WTC11 (cell line): ENCODE measurements around the gene CD8B. TPM values are rescaled to one million over a fixed set of nuclear protein-coding genes. Genes with fewer than 3 reads are reported as not detected.
A peak's percentile ranks its signal among the peaks of the same experiment; 100 is the strongest.

Experiments used
- ATAC-seq: fragments of 200-7000 bp; cut with Tn5 transposase; 2 replicates; pipeline ENCODE4 v1.10.0; 2021; ENCODE audit warnings: mild to moderate bottlenecking, moderate library complexity
- CTCF ChIA-PET: fragments of 300-600 bp; sonication (Branson Sonifier 250); formaldehyde crosslinking; loops from one replicate; lab custom pipeline; 2021; ENCODE audit warnings: antibody characterized with exemption; lab: Charles Lee
- POLR2A ChIA-PET: fragments of 350-600 bp; sonication (Branson Sonifier 250); formaldehyde crosslinking; loops from one replicate; lab custom pipeline; 2021; ENCODE audit warnings: antibody characterized with exemption; lab: Charles Lee
- DNase-seq: peaks from one replicate; pipeline ENCODE4 v3.0.0; 2021; ENCODE audit warnings: low spot score
- H3K27ac Mint-ChIP-seq: 2 replicates; pipeline ENCODE4 v1.8.0; 2021; ENCODE audit warnings: mixed read lengths
- H3K27me3 Mint-ChIP-seq: 2 replicates; pipeline ENCODE4 v1.8.0; 2021; ENCODE audit warnings: low read depth, mild to moderate bottlenecking, moderate library complexity, mixed read lengths
- H3K36me3 Mint-ChIP-seq: 2 replicates; pipeline ENCODE4 v1.8.0; 2021; ENCODE audit warnings: mixed read lengths
- H3K4me1 Mint-ChIP-seq: 2 replicates; pipeline ENCODE4 v1.8.0; 2022; ENCODE audit warnings: mixed read lengths
- H3K4me3 Mint-ChIP-seq: 2 replicates; pipeline ENCODE4 v1.8.0; 2021; ENCODE audit warnings: mild to moderate bottlenecking, moderate library complexity, mixed read lengths
- H3K9me3 Mint-ChIP-seq: 2 replicates; pipeline ENCODE4 v1.8.0; 2021; ENCODE audit warnings: mixed read lengths
- AFF4 ChIP-seq: sonication (generic); formaldehyde crosslinking; IDR thresholded peaks from 2 replicates; pipeline ENCODE4 v1.8.1; 2023; ENCODE audit warnings: mild to moderate bottlenecking, missing genetic modification reagents, borderline replicate concordance
- ATF1 ChIP-seq: sonication (generic); formaldehyde crosslinking; IDR thresholded peaks from 2 replicates; pipeline ENCODE4 v1.8.1; 2023; ENCODE audit warnings: mild to moderate bottlenecking, moderate library complexity, missing genetic modification reagents
- ATF3 ChIP-seq: sonication (generic); formaldehyde crosslinking; conservative IDR thresholded peaks from 2 replicates; pipeline ENCODE4 v1.8.1; 2022; ENCODE audit warnings: mild to moderate bottlenecking, missing genetic modification reagents
- ATF6 ChIP-seq: sonication (generic); formaldehyde crosslinking; IDR thresholded peaks from 2 replicates; pipeline ENCODE4 v1.8.1; 2023; ENCODE audit warnings: mild to moderate bottlenecking, missing genetic modification reagents
- CBFB ChIP-seq: sonication (generic); formaldehyde crosslinking; IDR thresholded peaks from 2 replicates; pipeline ENCODE4 v1.8.1; 2022; ENCODE audit warnings: mild to moderate bottlenecking, low read depth, missing genetic modification reagents
- CDX4 ChIP-seq: fragments of 250-450 bp; sonication (Bioruptor Pico); IDR thresholded peaks from 2 replicates; pipeline ENCODE4 v1.9.0; 2021; ENCODE audit warnings: moderate library complexity, mild to moderate bottlenecking, inconsistent platforms, borderline replicate concordance
- CREB1 ChIP-seq: sonication (generic); formaldehyde crosslinking; IDR thresholded peaks from 2 replicates; pipeline ENCODE4 v1.8.0; 2023; ENCODE audit warnings: mild to moderate bottlenecking, missing genetic modification reagents
- E2F1 ChIP-seq: sonication (generic); formaldehyde crosslinking; IDR thresholded peaks from 2 replicates; pipeline ENCODE4 v1.8.0; 2022; ENCODE audit warnings: mild to moderate bottlenecking, missing genetic modification reagents
- ELF4 ChIP-seq: sonication (generic); formaldehyde crosslinking; IDR thresholded peaks from 2 replicates; pipeline ENCODE4 v1.8.1; 2022; ENCODE audit warnings: low read depth, mild to moderate bottlenecking, moderate library complexity, missing genetic modification reagents
- ETV6 ChIP-seq: sonication (generic); formaldehyde crosslinking; IDR thresholded peaks from 2 replicates; pipeline ENCODE4 v1.8.1; 2022; ENCODE audit warnings: mild to moderate bottlenecking, missing genetic modification reagents
- FOXJ3 ChIP-seq: sonication (generic); formaldehyde crosslinking; IDR thresholded peaks from 2 replicates; pipeline ENCODE4 v1.9.0; 2021; ENCODE audit warnings: missing genetic modification reagents, mild to moderate bottlenecking, borderline replicate concordance
- FOXP1 ChIP-seq: sonication (generic); formaldehyde crosslinking; IDR thresholded peaks from 2 replicates; pipeline ENCODE4 v1.8.0; 2022; ENCODE audit warnings: missing genetic modification reagents, mild to moderate bottlenecking, moderate library complexity, borderline replicate concordance
- GTF2I ChIP-seq: fragments of 250-450 bp; sonication (Bioruptor Pico); conservative IDR thresholded peaks from 2 replicates; pipeline ENCODE4 v1.4.0; 2021; ENCODE audit warnings: mild to moderate bottlenecking
- IRF2 ChIP-seq: sonication (generic); formaldehyde crosslinking; IDR thresholded peaks from 2 replicates; pipeline ENCODE4 v1.8.0; 2022; ENCODE audit warnings: low read depth, missing genetic modification reagents, borderline replicate concordance
- NFATC4 ChIP-seq: fragments of 250-450 bp; sonication (Bioruptor Pico); IDR thresholded peaks from 2 replicates; pipeline ENCODE4 v1.9.0; 2021; ENCODE audit warnings: mild to moderate bottlenecking
- NR1H2 ChIP-seq: sonication (generic); formaldehyde crosslinking; IDR thresholded peaks from 2 replicates; pipeline ENCODE4 v1.9.0; 2021; ENCODE audit warnings: mild to moderate bottlenecking, moderate library complexity, missing genetic modification reagents
- NR2C2 ChIP-seq: sonication (generic); formaldehyde crosslinking; IDR thresholded peaks from 2 replicates; pipeline ENCODE4 v1.8.0; 2022; ENCODE audit warnings: mild to moderate bottlenecking, missing genetic modification reagents
- PRRX2 ChIP-seq: fragments of 250-450 bp; sonication (Bioruptor Pico); IDR thresholded peaks from 2 replicates; pipeline ENCODE4 v1.8.0; 2021; ENCODE audit warnings: mild to moderate bottlenecking
- ZBTB21 ChIP-seq: sonication (generic); formaldehyde crosslinking; IDR thresholded peaks from 2 replicates; pipeline ENCODE4 v1.8.1; 2023; ENCODE audit warnings: mild to moderate bottlenecking, missing genetic modification reagents, borderline replicate concordance
- ZBTB43 ChIP-seq: sonication (generic); formaldehyde crosslinking; IDR thresholded peaks from 2 replicates; pipeline ENCODE4 v1.8.1; 2023; ENCODE audit warnings: mild to moderate bottlenecking, missing genetic modification reagents
- ZNF232 ChIP-seq: sonication (generic); formaldehyde crosslinking; IDR thresholded peaks from 2 replicates; pipeline ENCODE4 v1.8.0; 2022; ENCODE audit warnings: mild to moderate bottlenecking, missing genetic modification reagents
- ZNF425 ChIP-seq: fragments of 250-450 bp; sonication (Bioruptor Pico); conservative IDR thresholded peaks from 2 replicates; pipeline ENCODE4 v1.9.0; 2021; ENCODE audit warnings: mild to moderate bottlenecking
- total RNA-seq: library from RNA; stranded (reverse); gene quantifications from 3 replicates; pipeline ENCODE4 v1.2.3, GENCODE V29; 2021

Gene CD8B
- total RNA-seq, 1 experiment from 2014 or later = 0.70 TPM

GRCh38 chr2:86776532-86776931, 85.2 kb downstream of the CD8B start:
- peaks cover 32% of the 10 kb centered on the region for H3K36me3 Mint-ChIP-seq
- no peaks in the 10 kb centered on the region for H3K27me3 Mint-ChIP-seq
- ATAC-seq (no peak), DNase-seq (no peak)
- no peak for TF ChIP-seq ZNF232 (CRISPR knock-in tag)
- no peak for TF ChIP-seq NFATC4 (CRISPR knock-in tag)
- TF ChIP-seq FOXP1 (CRISPR knock-in tag) = no peak
- TF ChIP-seq ATF6 = no peak
- no peak for TF ChIP-seq CBFB
- no peak for TF ChIP-seq E2F1 (CRISPR knock-in tag)
- 0 out of 2 replicates have a peak, but pooled peaks cover 7% of the 10 kb centered on the region for H3K4me1 Mint-ChIP-seq
- H3K4me3 Mint-ChIP-seq = no peak overlapping the region
- no peak overlapping the region for H3K27ac Mint-ChIP-seq
- CTCF ChIA-PET = no interaction called here
- POLR2A ChIA-PET = interaction anchor here (1.1 kb wide), 1 partner anchor 10 kb away, joined by 3 read pairs; no protein-coding TSS in a partner anchor
- H3K9me3 Mint-ChIP-seq = no peaks in the 10 kb centered on the region

- no peak for ATAC-seq
- Mint-ChIP-seq H3K27ac (no peak overlapping the region), H3K36me3 (peaks cover 44% of the 10 kb centered on the region), H3K9me3 (no peaks in the 10 kb centered on the region), H3K4me3 (no peak overlapping the region), H3K4me1 (0 out of 2 replicates have a peak, but pooled peaks cover 7% of the 10 kb centered on the region), H3K27me3 (no peaks in the 10 kb centered on the region)
- ChIA-PET POLR2A (interaction anchor here (1.1 kb wide), 1 partner anchor 11 kb away, joined by 3 read pairs; no protein-coding TSS in a partner anchor), CTCF (no interaction called here)
- DNase-seq = no peak
- TF ChIP-seq AFF4 (CRISPR knock-in tag) (no peak), GTF2I (CRISPR knock-in tag) (no peak)
Observed at GRCh38 chr2:86775338-86775737, 86.3 kb downstream of the CD8B start.

GRCh38 chr2:86774862-86775261, 86.8 kb downstream of the CD8B start:
- ATAC-seq = no peak
- DNase-seq = no peak
- H3K27ac Mint-ChIP-seq = peak overlapping the region; percentile 10; the same call in 1 of the 2 replicates
- CTCF ChIA-PET = no interaction called here
- no peaks in the 10 kb centered on the region for H3K9me3 Mint-ChIP-seq
- H3K36me3 Mint-ChIP-seq = peaks cover 48% of the 10 kb centered on the region
- H3K4me1 Mint-ChIP-seq = 0 out of 2 replicates have a peak, but pooled peaks cover 7% of the 10 kb centered on the region
- no peak overlapping the region for H3K4me3 Mint-ChIP-seq
- POLR2A ChIA-PET = no interaction called here
- no peaks in the 10 kb centered on the region for H3K27me3 Mint-ChIP-seq
- no peak for TF ChIP-seq ZBTB43
- TF ChIP-seq ZNF425 (CRISPR knock-in tag) = no peak
- no peak for TF ChIP-seq CREB1 (CRISPR knock-in tag)
- TF ChIP-seq IRF2 (CRISPR knock-in tag) = no peak
- no peak for TF ChIP-seq PRRX2 (CRISPR knock-in tag)
- no peak for TF ChIP-seq ATF3 (CRISPR knock-in tag)
- TF ChIP-seq CDX4 (CRISPR knock-in tag) = no peak
- no peak for TF ChIP-seq NR2C2 (CRISPR knock-in tag)
- no peak for TF ChIP-seq FOXJ3 (CRISPR knock-in tag)
- TF ChIP-seq NR1H2 (CRISPR knock-in tag) = no peak
- no peak for TF ChIP-seq ATF1 (CRISPR knock-in tag)
- TF ChIP-seq ZBTB21 (CRISPR knock-in tag) = no peak
- no peak for TF ChIP-seq ETV6 (CRISPR knock-in tag)
- no peak for TF ChIP-seq ELF4 (CRISPR knock-in tag)
